ENCODE measurements around the gene STK16. TPM values are rescaled to one million over a fixed set of nuclear protein-coding genes. Genes with fewer than 3 reads are reported as not detected.
A peak's percentile ranks its signal among the peaks of the same experiment; 100 is the strongest.

STK16 gene
- total and polyA plus RNA-seq, 12 donors: 12.9 to 26.7 (median 19.7) TPM

DNA sequence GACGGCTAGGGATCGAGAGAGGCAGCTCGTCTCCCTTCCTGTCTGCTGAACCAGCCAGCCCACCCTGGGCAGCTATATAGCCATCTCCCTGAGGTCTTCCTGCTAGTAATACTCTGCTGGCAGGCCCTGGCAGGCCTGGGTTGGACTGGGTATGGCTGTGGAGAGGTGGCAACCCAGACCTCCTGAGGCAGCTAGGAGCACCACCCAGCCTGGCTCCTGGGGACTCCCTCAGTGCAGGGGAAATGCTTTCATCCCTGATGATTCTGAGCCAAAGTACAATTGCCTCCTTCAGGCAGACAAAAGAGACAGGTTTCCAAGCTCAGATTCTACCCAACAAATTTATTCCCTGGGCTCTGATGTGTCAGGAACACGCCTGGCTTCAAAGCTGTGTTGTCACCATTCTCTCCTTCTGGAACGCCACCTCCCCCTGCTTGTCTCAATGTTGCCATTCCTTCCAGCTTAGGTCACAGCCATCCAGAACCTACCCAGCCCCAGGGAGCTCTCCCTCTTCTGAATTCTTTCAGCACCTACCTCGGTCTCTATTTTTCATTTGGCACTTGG lies 29.2 kb downstream of the STK16 start:
- intact Hi-C loops (cut with DNase I): no loop called here
- WGBS, 2 donors: 24 to 34% methylated on average over 6 of the region's 6 CpGs
- no peaks in the 10 kb centered on the region for H3K27me3 ChIP-seq
- H3K4me1 ChIP-seq: peaks cover 11 to 41% (median 26%) of the 10 kb centered on the region in 9 donors
- ATAC-seq (peak in 5 of 8 donors; percentile 24 to 62 (median 31)), DNase-seq (peak in 1 of 2 donors; percentile 68)
- TF ChIP-seq, protein P1, sequence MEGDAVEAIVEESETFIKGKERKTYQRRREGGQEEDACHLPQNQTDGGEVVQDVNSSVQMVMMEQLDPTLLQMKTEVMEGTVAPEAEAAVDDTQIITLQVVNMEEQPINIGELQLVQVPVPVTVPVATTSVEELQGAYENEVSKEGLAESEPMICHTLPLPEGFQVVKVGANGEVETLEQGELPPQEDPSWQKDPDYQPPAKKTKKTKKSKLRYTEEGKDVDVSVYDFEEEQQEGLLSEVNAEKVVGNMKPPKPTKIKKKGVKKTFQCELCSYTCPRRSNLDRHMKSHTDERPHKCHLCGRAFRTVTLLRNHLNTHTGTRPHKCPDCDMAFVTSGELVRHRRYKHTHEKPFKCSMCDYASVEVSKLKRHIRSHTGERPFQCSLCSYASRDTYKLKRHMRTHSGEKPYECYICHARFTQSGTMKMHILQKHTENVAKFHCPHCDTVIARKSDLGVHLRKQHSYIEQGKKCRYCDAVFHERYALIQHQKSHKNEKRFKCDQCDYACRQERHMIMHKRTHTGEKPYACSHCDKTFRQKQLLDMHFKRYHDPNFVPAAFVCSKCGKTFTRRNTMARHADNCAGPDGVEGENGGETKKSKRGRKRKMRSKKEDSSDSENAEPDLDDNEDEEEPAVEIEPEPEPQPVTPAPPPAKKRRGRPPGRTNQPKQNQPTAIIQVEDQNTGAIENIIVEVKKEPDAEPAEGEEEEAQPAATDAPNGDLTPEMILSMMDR (IDR thresholded peaks at IDR 0.05): no peak
- no peak overlapping the region for H3K4me3 ChIP-seq
- peak overlapping the region; percentile 51 to 98 (median 90) for H3K27ac ChIP-seq
- H3K36me3 ChIP-seq: no peaks in the 10 kb centered on the region
- no peaks in the 10 kb centered on the region for H3K9me3 ChIP-seq

DNA sequence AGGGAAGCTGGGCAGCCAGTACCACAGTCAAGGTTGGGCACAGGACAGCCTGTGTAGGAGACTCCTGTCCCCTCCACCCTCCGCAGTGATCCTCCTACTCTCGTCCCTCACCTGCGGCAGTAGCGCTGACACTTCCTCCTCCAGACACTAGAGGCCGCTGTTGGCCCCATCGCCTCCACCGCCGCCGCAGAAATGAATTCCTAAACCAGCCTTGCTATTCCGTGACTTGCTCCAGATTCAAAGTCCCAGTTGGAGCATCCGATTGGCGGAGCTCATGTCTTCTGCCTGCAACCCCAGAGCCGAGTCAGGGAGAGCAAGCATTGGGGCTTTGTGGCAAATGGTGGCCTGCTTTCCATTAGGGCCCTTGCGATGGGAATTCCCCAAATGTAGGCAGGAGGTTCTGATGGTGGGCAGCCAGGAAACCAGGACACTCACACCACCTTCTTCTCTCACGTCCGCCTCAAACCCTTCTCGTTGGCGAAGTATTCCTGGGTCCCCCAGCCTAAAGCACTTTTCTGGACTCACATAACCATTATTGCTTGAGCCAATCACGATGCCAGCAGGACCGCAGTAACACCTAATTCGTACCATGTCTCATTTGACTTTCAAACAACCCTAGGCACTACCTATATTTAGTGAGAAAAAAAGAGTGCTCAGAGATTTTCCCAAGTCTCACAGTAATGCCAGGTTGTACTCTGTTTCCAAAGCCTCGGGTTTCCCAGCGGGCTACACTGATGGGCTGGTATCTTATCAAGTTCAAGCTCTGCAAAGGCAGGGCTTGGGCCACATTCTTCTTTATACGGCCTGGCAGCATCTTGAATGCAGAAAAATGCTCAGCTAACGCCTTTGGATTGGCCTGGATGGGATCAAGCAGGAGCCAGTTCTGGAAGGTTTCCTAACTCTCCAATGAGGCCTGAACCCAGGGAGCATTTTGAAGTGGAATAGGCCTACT lies 32.7 kb downstream of the STK16 start:
- no peaks in the 10 kb centered on the region for H3K27me3 ChIP-seq
- H3K4me1 ChIP-seq: peaks cover 11 to 63% (median 36%) of the 10 kb centered on the region in 9 donors
- intact Hi-C loops (cut with DNase I): loop anchor here in 6 of 10 donors (1.0 to 5.0 kb wide), 7 partner anchors 17 to 116 kb away; partner anchors contain the start of genes TUBA4A (in 2 of the 6), TUBA4B (in 2 of the 6), ANKZF1 (in 1 of the 6) and ATG9A (in 1 of the 6)
- no peaks in the 10 kb centered on the region for H3K9me3 ChIP-seq
- H3K27ac ChIP-seq: peak overlapping the region; percentile 91 to 100 (median 98)
- 25% methylated on average over 25 of the region's 25 CpGs for WGBS, 2 donors
- TF ChIP-seq, protein P1 (IDR thresholded peaks at IDR 0.05): peak; percentile 96 to 99 (median 99)
- peak overlapping the region in 7 of 10 donors; percentile 10 to 96 (median 77) for H3K4me3 ChIP-seq
- DNase-seq (peak; percentile 76 to 83), ATAC-seq (peak in 7 of 8 donors; percentile 8 to 56 (median 19))
- peaks cover 0 to 29% (median 22%) of the 10 kb centered on the region in 9 donors for H3K36me3 ChIP-seq

DNA sequence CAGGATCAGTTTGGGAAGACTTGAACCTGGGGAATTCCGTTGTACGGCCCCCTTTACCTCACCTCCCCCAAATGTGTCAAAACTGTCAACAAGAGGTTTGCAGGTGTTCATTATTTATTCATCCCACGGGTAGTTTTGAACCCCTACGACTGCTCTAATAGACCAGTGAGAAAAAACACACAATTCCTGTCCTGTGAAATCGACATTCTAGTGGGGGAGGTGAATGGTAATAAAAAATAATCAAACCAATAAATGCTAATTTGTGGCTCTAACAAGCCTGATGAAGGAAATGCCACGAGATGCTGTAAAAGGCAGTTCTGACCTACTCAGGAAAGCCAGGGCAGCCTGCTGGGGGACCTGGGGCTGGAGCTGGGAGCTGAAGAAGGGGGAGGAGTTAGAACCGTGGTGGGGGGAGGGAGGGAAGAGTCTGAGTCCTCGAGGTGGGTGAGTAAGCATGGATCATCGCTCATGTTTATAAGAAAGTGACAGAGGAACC lies 33.4 kb downstream of the STK16 start:
- H3K27ac ChIP-seq: peak overlapping the region; percentile 91 to 100 (median 98)
- H3K4me1 ChIP-seq: peaks cover 11 to 64% (median 36%) of the 10 kb centered on the region in 9 donors
- intact Hi-C loops (cut with DNase I): loop anchor here in 6 of 10 donors (1.0 to 5.0 kb wide), 9 partner anchors 16 to 116 kb away; partner anchors contain the start of genes ANKZF1 (in 2 of the 6), ATG9A (in 2 of the 6), TUBA4A (in 2 of the 6) and TUBA4B (in 2 of the 6)
- peak overlapping the region; percentile 56 to 96 (median 75) for H3K4me3 ChIP-seq
- ATAC-seq (peak in 7 of 8 donors; percentile 32 to 63 (median 55)), DNase-seq (no peak)
- no peaks in the 10 kb centered on the region for H3K9me3 ChIP-seq
- 17% methylated on average over 9 of the region's 9 CpGs for WGBS, 2 donors
- H3K36me3 ChIP-seq: peaks cover 0 to 37% (median 26%) of the 10 kb centered on the region in 9 donors
- TF ChIP-seq, protein P1 (IDR thresholded peaks at IDR 0.05): no peak
- no peaks in the 10 kb centered on the region for H3K27me3 ChIP-seq

Measured in heart right ventricle (tissue), 16 donors.